Pancreas (tissue), 10 donors: Measurements from ENCODE around the gene RAPGEF5. TPM values are rescaled to one million over a fixed set of nuclear protein-coding genes. Genes with fewer than 3 reads are reported as not detected.

Source experiments
- ATAC-seq, 4 donors: fragments of 200-7000 bp; cut with Tn5 transposase; one replicate each; pipeline versions ENCODE4 v1.8.0 to v1.9.1; 2020; ENCODE audit warnings: mild to moderate bottlenecking in 4 of 4, moderate library complexity in 4 of 4
- DNase-seq, 6 donors: peaks; one replicate each; pipeline ENCODE4 v3.0.0-alpha.2; 2020
- FAIRE-seq: peaks from 2 replicates; lab custom pipeline; 2012; peaks lifted over from hg19 to GRCh38; lab: Jason Lieb, UNC
- H3K27ac ChIP-seq, 4 donors: fragments of 200-600 bp; sonication (generic); 1 replicate in 3 of 4; 2 replicates in 1 of 4; pipeline versions ENCODE4 v1.5.0 to v1.8.0; 2020
- H3K27me3 ChIP-seq, 4 donors: fragments of 200-600 bp; one replicate each; pipeline ENCODE4 v1.8.0; 2021
- H3K36me3 ChIP-seq, 3 donors: fragments of 200-600 bp; sonication (generic) in 1 of 3; one replicate each; pipeline versions ENCODE4 v1.5.0 to v1.8.0; 2020 to 2021
- H3K4me1 ChIP-seq, 3 donors: fragments of 200-600 bp; one replicate each; pipeline ENCODE4 v1.8.0; 2021
- H3K4me3 ChIP-seq, 4 donors: fragments of 200-600 bp; sonication (generic) in 2 of 4; one replicate each; pipeline versions ENCODE4 v1.5.0 to v1.8.0; 2020 to 2021
- H3K9me3 ChIP-seq, 4 donors: fragments of 200-600 bp; one replicate each; pipeline ENCODE4 v1.8.0; 2021
- WGBS, 2 donors: extraction: QIAGEN DNeasy Blood & Tissue Kit; methylation state at CpG; one replicate each; pipeline ENCODE4 v1.1.7; 2013; 5-methylcytosine and 5-hydroxymethylcytosine counted together
- intact Hi-C, 3 donors: fragments of 100-400 bp; cut with DNase I; formaldehyde crosslinking; loops; one replicate each; pipeline versions ENCODE4 v1.11.1 to v1.14.2; 2022
- polyA plus RNA-seq, 2 donors: library from polyadenylated mRNA; stranded (reverse); fragments of 200-250 nt; gene quantifications; one replicate each; pipeline ENCODE4 v1.2.3, GENCODE V29; 2013
- total RNA-seq, 6 donors: library from RNA; stranded (reverse); fragmentation: NEBNext Ultra II Directional in 4 of 6; extraction: Animal tissue kit (Norgen Biotek cat#: 25700) in 4 of 6; gene quantifications; one replicate each; pipeline versions ENCODE4 v1.2.1 to v1.2.4, GENCODE V29; 2021 to 2023
- TF ChIP-seq, protein P1 (sequence below), 4 donors: fragments of 200-600 bp; sonication (generic) in 3 of 4; IDR thresholded peaks; one replicate each; pipeline versions ENCODE4 v1.5.0 to v1.8.0; 2021; ENCODE audit warnings: antibody characterized with exemption in 4 of 4
- donor health status: healthy with polysubstance abuse.
- donor health status: DM: no; HTN: no; CAD: no; lungs with moderate emphysema.
- donor health status: DM: no; HTN: no; CAD: no.
- donor health status: control.
- donor health status: control.
- donor health status: Bipolar disorder and iron deficiency.
- donor health status: DM: yes; HTN: yes; CAD: no.
- donor health status: DM: no; HTN: no; CAD: no.
- donor health status: DM: no; HTN: no; CAD: no.
- donor health status: DM: yes; HTN: yes; CAD: no.

Gene RAPGEF5
- total and polyA plus RNA-seq, 8 donors = 7.5 to 38.9 (median 29.1) TPM

DNA sequence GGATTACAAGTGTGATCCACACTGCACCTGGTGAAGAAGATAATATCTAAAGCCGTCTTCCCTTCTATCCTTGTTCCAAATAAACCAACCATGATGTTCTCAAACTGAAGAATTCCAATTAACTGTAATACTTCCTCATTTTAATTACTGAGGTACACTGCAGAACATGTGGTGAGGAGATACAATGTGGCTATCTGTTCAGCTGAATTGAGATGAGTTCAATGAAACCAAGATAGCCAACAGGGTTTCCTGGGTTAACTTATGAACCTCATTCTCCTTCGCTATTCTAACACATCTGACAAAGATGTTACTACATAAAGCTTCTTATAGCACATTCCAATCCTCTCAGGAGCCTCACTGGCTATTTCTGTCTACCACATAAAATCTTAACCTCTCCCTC is 75.5 kb downstream of the RAPGEF5 start:
- no peak for DNase-seq
- no peak for ATAC-seq
- no peak for FAIRE-seq
- intact Hi-C loops = no loop called here
- TF ChIP-seq, protein P1, sequence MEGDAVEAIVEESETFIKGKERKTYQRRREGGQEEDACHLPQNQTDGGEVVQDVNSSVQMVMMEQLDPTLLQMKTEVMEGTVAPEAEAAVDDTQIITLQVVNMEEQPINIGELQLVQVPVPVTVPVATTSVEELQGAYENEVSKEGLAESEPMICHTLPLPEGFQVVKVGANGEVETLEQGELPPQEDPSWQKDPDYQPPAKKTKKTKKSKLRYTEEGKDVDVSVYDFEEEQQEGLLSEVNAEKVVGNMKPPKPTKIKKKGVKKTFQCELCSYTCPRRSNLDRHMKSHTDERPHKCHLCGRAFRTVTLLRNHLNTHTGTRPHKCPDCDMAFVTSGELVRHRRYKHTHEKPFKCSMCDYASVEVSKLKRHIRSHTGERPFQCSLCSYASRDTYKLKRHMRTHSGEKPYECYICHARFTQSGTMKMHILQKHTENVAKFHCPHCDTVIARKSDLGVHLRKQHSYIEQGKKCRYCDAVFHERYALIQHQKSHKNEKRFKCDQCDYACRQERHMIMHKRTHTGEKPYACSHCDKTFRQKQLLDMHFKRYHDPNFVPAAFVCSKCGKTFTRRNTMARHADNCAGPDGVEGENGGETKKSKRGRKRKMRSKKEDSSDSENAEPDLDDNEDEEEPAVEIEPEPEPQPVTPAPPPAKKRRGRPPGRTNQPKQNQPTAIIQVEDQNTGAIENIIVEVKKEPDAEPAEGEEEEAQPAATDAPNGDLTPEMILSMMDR (IDR thresholded peaks at IDR 0.05) = no peak
- Histone ChIP-seq H3K4me3 (no peak overlapping the region), H3K27ac (no peak overlapping the region), H3K4me1 (no peaks in the 10 kb centered on the region), H3K9me3 (no peaks in the 10 kb centered on the region), H3K36me3 (no peaks in the 10 kb centered on the region), H3K27me3 (no peaks in the 10 kb centered on the region)
- 92 to 95% methylated on average over 2 of the region's 2 CpGs for WGBS, 2 donors

- no peak for FAIRE-seq
- Histone ChIP-seq H3K9me3 (no peaks in the 10 kb centered on the region), H3K36me3 (no peaks in the 10 kb centered on the region), H3K4me3 (no peak overlapping the region), H3K27me3 (no peaks in the 10 kb centered on the region), H3K4me1 (no peaks in the 10 kb centered on the region), H3K27ac (no peak overlapping the region)
- intact Hi-C loops = no loop called here
- ATAC-seq = no peak
- TF ChIP-seq, protein P1 (IDR thresholded peaks at IDR 0.05) = no peak
- DNase-seq = no peak
- WGBS, 2 donors = 92 to 97% methylated on average over 3 of the region's 3 CpGs
Measured at GRCh38 chr7:22280031-22280430, 76.9 kb downstream of the RAPGEF5 start.

- Histone ChIP-seq H3K9me3 (no peaks in the 10 kb centered on the region), H3K4me3 (no peak overlapping the region), H3K4me1 (no peaks in the 10 kb centered on the region), H3K36me3 (no peaks in the 10 kb centered on the region), H3K27ac (no peak overlapping the region), H3K27me3 (no peaks in the 10 kb centered on the region)
- 46 to 47% methylated on average over 2 of the region's 2 CpGs for WGBS, 2 donors
- ATAC-seq = no peak
- TF ChIP-seq, protein P1 (IDR thresholded peaks at IDR 0.05) = no peak
- intact Hi-C loops = no loop called here
- DNase-seq = no peak
- FAIRE-seq = no peak
Measured at GRCh38 chr7:22278660-22279059, 78.3 kb downstream of the RAPGEF5 start.

GRCh38 chr7:22277375-22277774 is 79.6 kb downstream of the RAPGEF5 start:
- FAIRE-seq = no peak
- H3K27me3 ChIP-seq = no peaks in the 10 kb centered on the region
- no peaks in the 10 kb centered on the region for H3K9me3 ChIP-seq
- no peak overlapping the region for H3K27ac ChIP-seq
- TF ChIP-seq, protein P1 (IDR thresholded peaks at IDR 0.05) = no peak
- WGBS, 2 donors = 93 to 96% methylated on average over 4 of the region's 4 CpGs
- H3K4me1 ChIP-seq = no peaks in the 10 kb centered on the region
- H3K36me3 ChIP-seq = no peaks in the 10 kb centered on the region
- intact Hi-C loops = no loop called here
- H3K4me3 ChIP-seq = no peak overlapping the region
- DNase-seq = no peak
- ATAC-seq = no peak

DNA sequence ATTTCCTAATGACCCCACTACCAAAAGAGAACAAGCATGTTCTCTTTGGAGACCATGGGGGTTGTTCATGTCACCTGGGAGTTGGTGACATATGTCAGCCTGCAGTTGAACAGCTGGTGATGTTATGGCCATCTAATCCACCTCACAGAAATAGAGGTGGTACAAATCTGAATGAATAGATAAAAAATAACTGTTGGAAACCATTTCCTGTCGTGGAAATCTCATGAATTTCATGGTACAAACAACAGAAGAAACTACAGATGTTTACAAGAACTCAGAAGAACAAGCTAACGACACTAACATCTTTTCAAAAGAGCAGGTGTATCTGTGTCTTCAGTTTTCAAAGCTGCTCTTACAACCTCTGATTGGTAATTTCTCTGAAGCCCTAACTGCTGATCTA is 81.3 kb downstream of the RAPGEF5 start:
- intact Hi-C loops = no loop called here
- ATAC-seq (no peak), DNase-seq (no peak), FAIRE-seq (no peak)
- H3K27ac ChIP-seq = no peak overlapping the region
- H3K9me3 ChIP-seq = no peaks in the 10 kb centered on the region
- no peaks in the 10 kb centered on the region for H3K27me3 ChIP-seq
- H3K36me3 ChIP-seq = no peaks in the 10 kb centered on the region
- no peak overlapping the region for H3K4me3 ChIP-seq
- TF ChIP-seq, protein P1 (IDR thresholded peaks at IDR 0.05) = no peak
- H3K4me1 ChIP-seq = peaks cover 0 to 5% (median 0%) of the 10 kb centered on the region in 3 donors
- 88 to 92% methylated on average over 2 of the region's 2 CpGs for WGBS, 2 donors
